C1 segment of cervical spinal cord (tissue), 14 donors: ENCODE measurements around the gene SAC3D1.

Experiments
- DNase-seq, 14 donors: peaks; one replicate each; lab custom pipeline; 2025; lab: John Stamatoyannopoulos, UW

Gene SAC3D1

GRCh38 chr11:65059959-65060824, 19.2 kb downstream of the SAC3D1 start:
- no peak for DNase-seq

DNA sequence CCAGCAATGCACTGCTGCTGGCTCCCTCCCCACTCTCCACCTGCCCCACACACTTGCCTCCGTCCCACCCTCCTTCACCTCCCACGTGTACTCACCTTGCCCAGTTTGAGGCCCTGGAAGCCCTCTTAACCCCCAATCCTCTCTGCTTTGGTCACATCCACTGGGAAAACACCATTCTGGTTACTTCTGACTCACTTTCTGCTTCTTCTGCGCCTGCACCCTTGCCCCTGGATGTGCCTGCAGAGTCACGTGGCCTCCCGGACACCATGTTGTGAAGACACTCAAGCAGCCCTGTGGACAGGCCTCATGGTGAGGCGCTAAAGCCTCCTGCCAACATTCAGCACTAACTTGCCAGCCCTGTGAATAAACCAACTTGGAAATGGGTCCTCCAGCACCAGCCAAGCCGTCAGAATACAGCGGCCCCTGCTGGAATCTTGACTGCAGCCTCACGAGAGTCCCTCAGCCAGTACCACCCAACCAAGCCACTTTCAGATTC, 20.0 kb downstream of the SAC3D1 start:
- no peak for DNase-seq

DNA sequence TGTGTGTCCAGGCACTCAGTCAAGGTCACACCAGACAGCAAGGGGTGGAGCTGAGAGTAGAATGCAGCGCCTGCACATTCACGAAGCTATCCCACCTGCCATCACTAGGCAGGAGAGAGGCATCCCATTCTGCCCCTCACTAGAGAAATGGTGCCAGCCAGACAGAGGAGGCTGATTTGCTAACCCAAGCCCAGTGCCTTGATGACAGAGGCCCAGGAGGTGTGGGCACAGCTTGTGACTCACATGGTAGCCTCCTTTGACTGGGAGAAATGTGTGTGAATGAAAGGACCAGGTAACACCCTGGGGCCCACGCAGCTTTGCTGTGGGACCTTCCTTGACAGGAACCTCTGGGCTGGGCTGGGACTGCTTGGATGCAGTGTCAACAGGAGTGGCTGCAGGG, 22.5 kb downstream of the SAC3D1 start:
- DNase-seq = no peak

DNA sequence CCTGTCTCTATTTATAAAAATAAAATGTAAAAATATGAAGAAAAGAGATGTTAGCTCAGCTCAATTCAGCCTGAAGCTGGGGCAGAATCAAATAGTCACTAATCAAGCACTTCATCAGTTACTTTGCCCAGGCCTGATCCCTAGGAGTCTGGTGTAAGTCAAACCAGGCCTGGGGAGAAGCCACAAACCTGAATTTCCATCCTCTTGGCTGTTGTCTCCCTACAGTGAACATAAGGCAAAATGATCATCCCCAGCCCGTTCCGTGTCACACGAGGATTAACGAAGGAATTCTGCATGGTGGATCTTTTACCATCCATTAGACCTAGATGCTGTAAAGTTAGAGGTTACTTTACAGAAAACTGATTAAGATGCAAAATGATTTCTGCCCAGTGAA, 23.8 kb downstream of the SAC3D1 start:
- DNase-seq = no peak

DNA sequence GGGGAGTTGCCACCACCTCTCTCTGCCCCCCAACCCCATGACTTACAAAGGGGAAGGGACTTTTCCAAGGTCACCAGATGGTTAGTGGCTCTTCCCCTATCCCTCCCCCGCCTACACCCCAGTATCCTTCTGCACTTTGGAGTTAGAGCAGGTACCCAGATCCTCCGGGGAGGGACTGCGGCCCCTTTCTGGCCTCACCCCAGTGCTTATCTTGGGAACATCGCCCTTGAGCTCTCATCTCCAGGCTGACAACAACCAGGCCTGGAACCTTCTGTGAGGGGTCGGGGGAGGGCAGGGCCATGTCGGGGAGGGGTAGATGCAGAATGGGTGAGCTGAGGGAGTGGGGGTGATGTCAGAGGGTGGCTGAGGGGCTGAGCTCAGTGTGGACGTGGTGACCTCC, 24.8 kb downstream of the SAC3D1 start:
- no peak for DNase-seq

DNA sequence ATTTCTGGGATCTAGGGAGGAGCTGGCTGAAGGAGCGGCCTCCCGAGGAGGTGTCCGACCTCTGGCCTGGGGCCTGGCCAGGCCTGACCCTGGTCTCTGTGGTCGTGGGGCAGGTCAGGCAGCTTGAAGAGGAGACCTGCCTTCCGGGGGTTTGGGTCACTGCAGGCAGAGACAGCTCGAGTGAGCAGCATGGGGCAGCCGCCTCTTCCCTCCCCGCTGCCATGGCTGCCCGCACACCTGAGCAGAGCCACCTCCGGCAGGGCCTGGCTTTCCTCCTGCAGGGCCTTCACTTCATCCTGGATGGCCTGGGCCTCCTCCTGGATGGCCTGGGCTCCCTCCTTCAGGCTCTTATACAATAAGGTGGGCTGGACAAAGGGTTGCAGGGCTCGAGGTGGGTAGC, 25.3 kb downstream of the SAC3D1 start:
- DNase-seq = no peak

DNA sequence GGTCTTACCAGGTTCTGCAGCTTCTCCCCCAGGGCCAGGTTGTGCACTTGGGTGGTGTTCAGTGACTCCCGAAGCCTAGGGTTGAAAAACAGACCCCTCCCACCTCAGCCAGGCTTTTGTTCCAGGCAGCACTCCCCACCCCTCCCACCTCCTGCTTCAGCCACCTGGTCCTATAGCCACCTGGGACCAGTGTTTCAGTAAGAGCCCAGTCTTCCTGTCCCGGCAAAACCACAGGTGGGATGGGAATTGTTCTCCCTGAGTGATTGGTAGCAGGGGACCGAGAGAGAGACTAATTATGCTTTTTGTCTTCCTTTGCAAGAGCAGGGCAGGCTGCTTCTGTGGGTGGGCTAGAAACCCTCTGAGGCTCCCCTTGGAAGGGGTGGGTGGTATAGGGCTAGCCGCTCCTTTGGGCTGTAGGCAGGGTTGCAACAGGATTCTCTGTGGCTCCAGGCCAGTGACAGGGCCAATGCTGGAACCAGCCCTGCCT, 25.8 kb downstream of the SAC3D1 start:
- no peak for DNase-seq

- no peak for DNase-seq
Measured at GRCh38 chr11:65067446-65067845, 26.4 kb downstream of the SAC3D1 start.

DNA sequence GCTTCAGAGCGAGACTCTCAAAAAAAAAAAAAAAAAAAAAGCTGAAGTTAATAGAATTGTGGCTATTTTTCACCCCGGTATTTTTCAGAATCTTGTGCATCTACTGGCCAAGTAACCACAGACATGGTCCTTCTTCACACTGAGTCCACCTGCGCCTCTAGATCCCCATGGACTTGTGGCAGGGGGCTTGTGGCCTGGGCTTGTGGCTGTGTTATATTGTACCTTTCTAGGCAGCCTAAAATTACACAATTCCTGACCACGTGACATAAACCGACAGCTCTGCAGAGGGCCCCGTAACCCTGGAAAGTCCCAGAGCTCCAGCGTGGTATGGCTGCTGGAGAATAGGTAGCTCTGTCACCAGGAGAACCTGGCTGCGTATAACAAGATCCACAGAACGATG, 28.2 kb downstream of the SAC3D1 start:
- DNase-seq = no peak

- no peak for DNase-seq
Measured at GRCh38 chr11:65071907-65072630, 31.1 kb downstream of the SAC3D1 start.

- DNase-seq = no peak
Measured at GRCh38 chr11:65072631-65072966, 31.6 kb downstream of the SAC3D1 start.

GRCh38 chr11:65077451-65077850, 36.4 kb downstream of the SAC3D1 start:
- no peak for DNase-seq

- no peak for DNase-seq
Measured at GRCh38 chr11:65078151-65078550, 37.1 kb downstream of the SAC3D1 start.

- no peak for DNase-seq
Measured at GRCh38 chr11:65078786-65079342, 37.9 kb downstream of the SAC3D1 start.

GRCh38 chr11:65083134-65083833, 42.3 kb downstream of the SAC3D1 start:
- DNase-seq = no peak

GRCh38 chr11:65083834-65084597, 43.0 kb downstream of the SAC3D1 start, which contains the start of the genes CDCA5 and ZFPL1:
TSS of gene CDCA5 (minus strand) at chr11:65084040. CDS start at chr11:65083978, 62 bp downstream.
TSS of gene ZFPL1 (plus strand) at chr11:65084222. CDS start at chr11:65084699, 477 bp downstream.
- peak; percentile 45 to 97 (median 92) for DNase-seq

DNA sequence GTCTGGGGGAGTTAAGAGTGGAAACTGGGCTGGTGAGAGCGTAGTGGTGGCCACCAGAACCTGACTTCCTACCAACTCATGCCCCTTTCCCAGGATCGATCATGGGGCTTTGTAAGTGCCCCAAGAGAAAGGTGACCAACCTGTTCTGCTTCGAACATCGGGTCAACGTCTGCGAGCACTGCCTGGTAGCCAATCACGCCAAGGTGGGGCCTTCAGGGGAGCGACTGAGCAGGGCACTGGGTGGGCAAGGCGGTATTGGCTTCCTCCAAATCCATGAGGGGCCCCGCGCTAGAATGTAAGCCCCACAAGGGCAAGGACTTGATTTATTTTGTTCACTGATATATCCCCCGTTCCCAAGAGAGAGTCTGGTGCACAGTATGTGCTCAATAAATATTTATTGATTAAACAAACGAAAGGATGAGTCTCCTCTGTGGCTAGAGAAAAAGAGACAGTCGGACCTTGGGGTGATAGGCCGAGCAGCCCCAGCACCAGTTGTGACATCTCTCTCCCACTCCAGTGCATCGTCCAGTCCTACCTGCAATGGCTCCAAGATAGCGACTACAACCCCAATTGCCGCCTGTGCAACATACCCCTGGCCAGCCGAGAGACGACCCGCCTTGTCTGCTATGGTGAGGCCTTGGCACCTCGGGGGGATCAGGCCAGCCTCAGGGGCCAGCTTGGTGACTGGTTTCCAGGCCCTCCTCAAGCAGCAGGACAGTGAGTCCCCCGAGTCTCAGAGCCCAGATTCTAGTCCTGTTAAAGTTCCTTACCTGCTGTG, 43.8 kb downstream of the SAC3D1 start:
- no peak for DNase-seq

DNA sequence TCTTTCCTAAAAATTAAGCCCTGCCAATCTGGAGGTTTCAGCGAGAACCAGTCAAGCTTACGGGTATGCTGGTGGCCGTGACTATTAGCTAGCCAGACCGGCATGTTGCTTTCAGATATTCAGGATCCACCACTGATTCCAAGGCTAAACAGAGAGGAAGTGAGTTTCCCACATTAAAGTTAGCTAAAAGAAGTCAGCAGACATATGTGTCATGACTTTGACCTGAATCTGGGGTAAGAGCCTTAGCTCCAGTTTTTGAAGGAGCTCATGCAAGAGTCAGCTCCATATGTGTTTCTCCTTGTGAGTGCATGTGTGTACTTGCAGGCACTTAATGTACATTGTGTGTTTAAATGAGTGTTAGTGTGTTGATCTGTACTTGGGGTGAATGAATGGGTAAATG, 44.4 kb downstream of the SAC3D1 start:
- DNase-seq = no peak

DNA sequence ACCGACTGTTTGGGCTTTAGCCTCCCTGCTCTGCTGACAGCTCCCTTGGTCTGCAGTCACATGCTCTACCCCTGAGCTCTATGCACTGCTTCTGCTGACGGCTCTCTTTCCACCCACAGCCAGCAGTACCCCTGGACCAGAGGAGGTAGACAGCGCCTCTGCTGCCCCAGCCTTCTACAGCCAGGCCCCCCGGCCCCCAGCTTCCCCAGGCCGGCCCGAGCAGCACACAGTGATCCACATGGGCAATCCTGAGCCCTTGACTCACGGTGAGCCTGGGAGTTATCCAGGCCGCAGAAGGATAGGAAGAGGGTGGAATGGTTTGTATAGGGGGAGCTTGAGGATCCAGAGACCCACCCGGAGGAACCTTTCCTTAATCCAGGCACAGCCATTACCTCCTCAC, 45.8 kb downstream of the SAC3D1 start:
- DNase-seq = no peak

DNA sequence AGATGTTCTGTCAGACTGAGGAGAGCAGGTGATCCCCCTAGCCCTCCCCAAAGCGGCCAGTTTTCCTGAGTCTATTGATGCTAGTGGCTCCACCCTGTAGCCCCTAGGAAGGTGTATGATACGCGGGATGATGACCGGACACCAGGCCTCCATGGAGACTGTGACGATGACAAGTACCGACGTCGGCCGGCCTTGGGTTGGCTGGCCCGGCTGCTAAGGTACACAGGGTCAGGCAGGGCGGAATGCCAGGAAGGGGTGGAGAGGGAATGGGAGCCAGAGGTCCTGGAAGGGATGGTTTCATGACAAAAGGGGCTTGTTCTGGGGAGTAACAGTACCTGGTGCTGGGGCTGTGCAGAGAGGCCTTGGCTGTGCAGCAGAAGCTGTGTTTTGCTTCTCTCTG, 46.2 kb downstream of the SAC3D1 start:
- no peak for DNase-seq
